Measurements from ENCODE around the gene CENPX.

GRCh38 chr17:82007495-82008257, 15.0 kb downstream of the CENPX start:
- TF ChIP-seq POLR2AphosphoS5 (IDR thresholded peaks at IDR 0.05; ENCODE audit: borderline replicate concordance, low read depth, low read length) (no peak), EZH2 (IDR thresholded peaks at IDR 0.05) (no peak), FOXP2 (optimal IDR thresholded peaks at IDR 0.05; ENCODE audit: control extremely low read depth, extremely low read length, insufficient read depth) (no peak)
